Stomach (tissue), 4 donors: ENCODE data around the gene R3HCC1L.

Source experiments
- CTCF ChIP-seq, 7 experiments: fragments of 450-650 bp in 4 of 7; fragments of 200-600 bp in 3 of 7; sonication (generic) in 3 of 7; IDR thresholded peaks; one replicate each; pipeline ENCODE4 v1.5.1; 2016 to 2019; ENCODE audit warnings: antibody characterized with exemption in 7 of 7, control low read depth in 2 of 7, mild to moderate bottlenecking in 1 of 7
- EP300 ChIP-seq: sonication (generic); formaldehyde crosslinking; IDR thresholded peaks from one replicate; pipeline ENCODE4 v1.6.1; 2017; ENCODE audit warnings: antibody characterized with exemption
- POLR2A ChIP-seq, 4 donors: fragments of 450-650 bp; IDR thresholded peaks; one replicate each; pipeline ENCODE4 v1.6.1; 2016; ENCODE audit warnings: antibody characterized with exemption in 4 of 4, control low read depth in 2 of 4, mild to moderate bottlenecking in 1 of 4, moderate library complexity in 1 of 4
- POLR2AphosphoS5 ChIP-seq, 3 donors: sonication (generic); formaldehyde crosslinking; IDR thresholded peaks; one replicate each; pipeline ENCODE4 v1.6.1; 2016; ENCODE audit warnings: antibody characterized with exemption in 3 of 3

GRCh38 chr10:98107644-98108430, 26.6 kb upstream of the R3HCC1L start:
- TF ChIP-seq POLR2AphosphoS5 (IDR thresholded peaks at IDR 0.05), result no peak
- no peak for TF ChIP-seq CTCF (IDR thresholded peaks at IDR 0.05)
- TF ChIP-seq POLR2A (IDR thresholded peaks at IDR 0.05), result no peak
- no peak for TF ChIP-seq EP300
